HG03469 (cell line): ENCODE measurements around the gene KLF3.

ENCODE experiments used
- ATAC-seq: cut with Tn5 transposase; IDR thresholded peaks from one replicate; pipeline ENCODE4 v1.9.1; 2021; ENCODE audit warnings: mild to moderate bottlenecking, moderate library complexity, moderate number of reproducible peaks; ENCODE audit not compliant: unreplicated experiment

Gene KLF3

DNA sequence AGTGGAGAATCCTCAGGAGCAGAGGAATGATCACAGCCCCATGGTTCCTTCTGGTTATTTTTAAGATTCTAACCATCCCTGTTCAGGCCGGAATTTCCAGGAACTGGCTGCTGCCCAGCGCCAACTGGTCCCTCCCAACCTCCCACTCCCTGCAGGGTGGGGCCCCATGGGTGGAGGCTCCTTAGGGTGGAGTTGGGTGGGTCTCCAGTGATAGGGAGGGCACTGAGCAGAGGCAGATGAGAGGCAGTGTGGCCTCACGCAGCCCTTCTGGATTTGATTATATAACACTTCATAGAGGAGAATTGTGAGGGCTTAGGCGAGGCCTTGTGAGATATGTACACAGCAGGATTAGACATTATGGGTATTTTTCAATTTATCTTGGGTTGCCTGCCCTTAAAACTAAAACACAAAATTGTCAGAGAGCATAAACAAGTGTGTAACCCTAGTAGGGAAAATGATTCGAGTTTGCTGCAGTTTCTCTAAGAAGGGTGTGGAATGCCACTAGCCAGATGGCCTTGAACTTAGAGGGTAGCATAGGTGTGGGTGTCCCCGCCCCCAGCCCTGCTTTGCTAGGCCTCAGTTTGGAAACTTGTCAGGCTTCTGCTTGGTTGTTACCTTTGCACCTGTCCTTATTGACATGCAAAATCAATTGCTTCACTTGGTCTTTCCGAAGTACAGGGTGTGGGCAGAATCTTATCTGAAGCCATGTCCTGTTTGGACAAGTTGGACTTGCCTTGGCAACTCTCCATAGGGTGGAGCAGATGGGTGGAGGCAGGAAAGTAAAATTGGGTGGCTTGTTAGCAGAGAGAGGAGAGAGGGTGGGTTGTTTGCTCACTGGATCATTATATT, 9.4 kb downstream of the KLF3 start:
- no peak for ATAC-seq

DNA sequence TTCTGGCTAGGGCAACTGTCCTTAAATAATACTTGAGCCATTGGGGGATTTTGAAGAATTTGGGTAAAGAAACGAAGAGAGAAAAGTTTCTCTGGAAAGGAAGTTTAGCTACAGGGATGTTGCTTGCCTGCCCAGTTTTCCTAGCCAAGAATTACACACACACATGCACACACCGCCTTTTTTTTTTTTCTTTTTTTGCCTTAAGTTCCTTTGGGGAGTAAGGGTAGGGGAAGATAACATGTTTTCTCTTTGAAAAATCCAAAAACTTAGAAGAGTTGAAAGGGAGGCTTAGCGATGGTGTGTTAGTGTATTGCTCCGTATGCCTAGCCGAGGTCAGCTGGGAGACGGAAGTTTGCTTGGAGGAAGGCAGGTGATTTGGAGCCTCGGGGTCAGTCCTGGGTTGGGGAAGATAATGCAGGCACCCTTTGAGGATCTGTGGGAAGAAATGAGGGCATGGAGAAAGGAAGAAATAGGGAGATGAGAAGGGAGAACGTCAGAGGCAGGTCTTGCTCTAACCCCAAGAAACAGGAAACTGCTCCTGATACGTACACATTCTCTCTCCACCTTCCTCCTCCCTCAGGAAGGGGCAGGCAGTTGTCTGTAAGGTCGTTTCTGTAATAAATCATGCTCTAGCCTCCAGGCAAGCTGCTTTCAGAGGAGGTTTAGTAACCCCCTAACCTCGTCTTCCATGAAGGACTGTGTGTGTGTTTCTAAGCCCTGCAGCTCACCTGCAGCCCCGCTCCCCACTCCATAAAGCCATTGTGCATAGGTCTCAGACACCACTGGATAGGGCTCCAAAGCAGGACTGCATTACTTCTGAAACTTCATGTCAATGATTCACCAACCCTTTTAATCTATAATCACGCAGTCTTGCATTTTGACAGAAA, 10.5 kb downstream of the KLF3 start:
- no peak for ATAC-seq

GRCh38 chr4:38675146-38676121, 11.4 kb downstream of the KLF3 start:
- ATAC-seq = no peak

- no peak for ATAC-seq
These were observed 13.0 kb downstream of the KLF3 start for GRCh38 chr4:38676986-38677385.

- ATAC-seq = no peak
These were observed 13.4 kb downstream of the KLF3 start for GRCh38 chr4:38677441-38677840.

- no peak for ATAC-seq
These were observed 14.1 kb downstream of the KLF3 start for GRCh38 chr4:38678078-38678477.

GRCh38 chr4:38679921-38680320, 15.9 kb downstream of the KLF3 start:
- no peak for ATAC-seq

GRCh38 chr4:38681281-38681991, 17.4 kb downstream of the KLF3 start:
- no peak for ATAC-seq

- no peak for ATAC-seq
These were observed 18.3 kb downstream of the KLF3 start for GRCh38 chr4:38682336-38682735.

- no peak for ATAC-seq
These were observed 19.3 kb downstream of the KLF3 start for GRCh38 chr4:38683276-38683675.

- no peak for ATAC-seq
These were observed 20.3 kb downstream of the KLF3 start for GRCh38 chr4:38684271-38684670.

DNA sequence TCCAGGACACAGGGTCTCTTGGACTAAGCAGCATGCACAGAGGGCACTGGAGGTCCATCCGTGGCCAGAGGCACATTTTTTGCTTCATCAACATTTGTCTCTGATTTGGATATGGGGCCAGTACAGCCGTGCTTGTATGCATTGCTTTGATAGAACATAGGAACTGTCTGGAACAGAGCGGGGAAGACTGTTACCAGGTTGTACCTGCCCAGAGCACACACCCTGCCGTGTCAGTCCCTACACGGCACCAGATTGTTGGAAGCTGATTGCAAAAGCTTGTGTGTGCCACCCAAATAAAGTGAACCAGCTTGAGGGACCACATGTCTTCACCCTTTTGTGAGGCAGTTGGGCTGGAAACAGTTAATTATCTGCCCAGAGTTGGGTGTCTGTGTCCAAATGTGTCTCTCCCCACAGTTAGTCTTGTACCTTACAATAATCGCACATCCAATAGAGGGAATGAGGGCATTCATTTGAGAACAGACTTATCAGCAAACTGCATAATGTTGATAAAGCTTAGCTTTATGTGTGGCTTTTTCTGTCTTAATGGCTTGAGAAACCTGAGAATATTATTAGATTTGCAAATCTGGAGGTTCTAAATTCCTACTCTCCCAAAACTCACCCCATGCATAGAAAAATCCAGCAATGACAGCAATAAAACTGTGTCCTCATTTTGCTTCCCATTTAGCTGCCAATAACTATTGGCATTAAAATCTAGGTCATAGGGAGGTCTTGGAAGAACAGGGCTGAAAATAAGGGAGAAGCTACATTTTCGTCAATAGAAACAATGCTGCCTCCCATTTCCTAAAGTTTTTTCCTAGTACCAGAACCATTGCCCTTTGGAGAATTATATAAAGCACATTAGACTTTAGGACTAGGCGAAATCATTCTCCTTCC, 21.2 kb downstream of the KLF3 start:
- ATAC-seq = no peak

DNA sequence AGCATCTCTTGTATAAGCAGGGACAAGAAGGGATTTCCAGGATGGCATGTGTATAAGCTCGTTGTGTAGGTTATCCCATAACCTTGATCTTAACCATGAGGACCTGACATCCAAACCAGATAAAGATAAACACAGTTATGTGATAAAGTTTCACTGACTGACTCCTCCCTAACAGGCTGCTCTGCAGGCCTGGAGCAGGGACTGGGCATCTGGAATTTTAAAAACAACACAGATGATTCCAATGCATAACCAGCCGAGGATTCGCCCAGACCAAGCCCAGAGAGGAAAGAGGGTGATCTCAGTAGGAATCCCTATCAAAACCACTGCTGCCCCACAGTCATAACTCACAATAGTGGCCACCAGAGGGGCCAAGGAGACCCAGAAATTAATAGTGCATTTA, 22.7 kb downstream of the KLF3 start:
- no peak for ATAC-seq

DNA sequence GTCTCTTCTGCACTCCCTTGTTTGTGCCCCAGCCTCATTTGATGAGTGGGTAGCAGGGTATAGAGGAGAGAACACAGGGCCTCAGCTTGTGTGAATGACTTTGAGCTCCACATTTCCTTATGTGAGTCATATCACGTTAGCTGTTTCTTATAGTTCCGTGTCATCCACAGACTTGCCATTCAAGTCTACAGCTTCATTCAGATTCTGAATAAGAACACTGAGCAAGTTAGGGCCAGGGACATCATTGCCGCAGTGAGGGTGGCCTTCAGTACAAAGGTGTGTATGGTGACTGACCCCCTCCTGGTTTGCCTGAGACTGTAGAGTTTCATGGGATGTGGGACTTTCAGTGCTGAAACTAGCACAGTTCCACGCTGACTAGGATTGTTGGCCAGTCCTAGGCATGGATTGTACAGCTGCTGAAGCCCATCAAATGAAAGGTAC, 23.6 kb downstream of the KLF3 start:
- ATAC-seq = no peak

GRCh38 chr4:38688676-38689355, 24.8 kb downstream of the KLF3 start:
- ATAC-seq = no peak

- ATAC-seq = no peak
These were observed 27.4 kb downstream of the KLF3 start for GRCh38 chr4:38691251-38692008.

- no peak for ATAC-seq
These were observed 28.4 kb downstream of the KLF3 start for GRCh38 chr4:38692421-38692820.

DNA sequence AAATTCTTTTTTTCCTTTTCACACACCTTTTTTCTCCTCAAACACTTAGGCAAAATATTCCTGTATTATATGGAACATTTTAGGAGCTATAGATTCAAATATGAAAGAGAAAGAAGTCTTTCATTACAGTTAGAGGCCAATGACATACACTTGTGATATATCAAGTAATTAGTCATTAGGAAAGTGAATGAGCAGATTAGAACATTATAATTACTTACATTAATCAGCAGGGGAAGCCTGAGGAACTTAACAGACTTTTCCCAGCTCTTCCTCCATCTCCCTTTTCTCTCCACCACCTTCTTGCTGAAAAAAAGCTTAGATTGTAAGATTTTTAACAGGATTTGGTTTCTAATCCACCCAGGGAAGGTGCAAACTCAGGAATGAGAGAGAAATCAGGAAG, 29.6 kb downstream of the KLF3 start:
- no peak for ATAC-seq
